Measurements from ENCODE around the gene NTN5. TPM values are rescaled to one million over a fixed set of nuclear protein-coding genes. Genes with fewer than 3 reads are reported as not detected.

Gene NTN5
- total and polyA plus RNA-seq, 8 donors: 0.12 to 1.8 (median 0.25) TPM; not detected in 1

DNA sequence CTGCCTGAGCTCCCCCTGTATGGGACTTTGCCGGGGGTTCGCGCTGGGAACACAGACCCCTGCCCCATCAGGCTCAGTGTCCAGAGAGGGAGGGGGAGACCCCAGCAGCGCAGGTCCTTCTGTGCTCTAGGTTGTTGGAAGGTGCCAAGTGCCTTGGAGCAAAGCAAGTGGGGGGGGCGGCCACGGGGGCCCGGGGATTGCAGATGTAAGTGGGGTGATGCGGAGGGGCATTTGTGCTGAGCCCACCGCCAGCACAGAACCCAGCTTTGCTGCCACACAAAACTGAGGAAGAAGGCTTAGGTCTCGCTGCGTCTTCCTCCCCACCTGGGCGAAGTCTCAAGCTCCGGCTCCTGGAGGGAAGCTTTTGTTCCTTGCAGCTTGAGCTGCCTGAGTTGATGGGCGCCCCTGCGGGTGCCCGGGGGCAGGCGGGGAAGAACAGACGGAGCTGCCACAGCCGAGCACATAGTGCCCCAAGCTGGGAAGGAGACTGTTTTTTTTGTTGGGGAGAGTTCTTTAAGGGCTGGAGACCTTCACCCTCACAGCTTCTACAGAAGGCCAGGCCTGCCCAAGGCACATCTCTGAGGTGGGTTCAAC lies 1.5 kb upstream of the NTN5 start:
- H3K4me3 ChIP-seq: no peak overlapping the region
- FAIRE-seq (no peak), DNase-seq (no peak), ATAC-seq (no peak)
- no peak for TF ChIP-seq CTCF (IDR thresholded peaks at IDR 0.05)
- WGBS, 2 donors: 82 to 86% methylated on average over 19 of the region's 19 CpGs
- H3K36me3 ChIP-seq: no peaks in the 10 kb centered on the region
- peaks cover 0 to 9% (median 9%) of the 10 kb centered on the region in 3 donors for H3K4me1 ChIP-seq
- H3K27me3 ChIP-seq: no peaks in the 10 kb centered on the region
- intact Hi-C loops (cut with DNase I): no loop called here
- no peaks in the 10 kb centered on the region for H3K9me3 ChIP-seq
- H3K27ac ChIP-seq: no peak overlapping the region

GRCh38 chr19:48673436-48674100 lies 751 bp upstream of the NTN5 start:
- Histone ChIP-seq H3K4me3 (no peak overlapping the region), H3K27ac (no peak overlapping the region), H3K36me3 (no peaks in the 10 kb centered on the region), H3K4me1 (peaks cover 0 to 4% (median 3%) of the 10 kb centered on the region in 3 donors), H3K9me3 (no peaks in the 10 kb centered on the region), H3K27me3 (no peaks in the 10 kb centered on the region)
- 79 to 82% methylated on average over 25 of the region's 25 CpGs for WGBS, 2 donors
- intact Hi-C loops (cut with DNase I): no loop called here
- no peak for DNase-seq
- no peak for ATAC-seq
- TF ChIP-seq CTCF (IDR thresholded peaks at IDR 0.05): no peak
- no peak for FAIRE-seq

DNA sequence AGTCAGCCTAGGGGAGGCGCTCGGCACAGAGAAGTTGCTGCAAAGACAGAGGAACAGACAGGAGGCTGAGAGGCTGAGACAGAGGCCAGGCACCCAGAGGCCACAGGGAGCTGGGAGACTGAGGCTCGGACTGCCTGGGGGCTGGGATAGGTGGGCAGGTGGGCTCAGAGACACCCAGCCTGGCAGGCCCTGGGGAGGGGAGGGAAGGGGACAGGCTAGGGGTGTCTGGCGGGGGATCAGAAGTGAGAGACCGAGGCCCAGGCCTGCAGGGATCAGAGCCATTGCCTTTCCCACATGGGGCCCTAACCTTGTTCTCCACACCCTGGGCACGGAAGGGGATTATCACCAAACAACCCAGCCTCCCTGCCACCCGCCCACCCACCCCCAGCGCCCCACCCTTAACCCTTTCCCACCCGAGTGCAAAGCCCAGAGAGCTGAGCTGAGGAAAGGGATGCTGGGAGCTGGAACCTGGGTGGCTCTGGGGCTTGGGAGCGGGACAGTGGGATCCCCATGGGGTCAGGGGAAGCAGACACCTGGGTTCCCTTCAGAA lies 1.3 kb downstream of the NTN5 start:
- no peak for DNase-seq
- no peaks in the 10 kb centered on the region for H3K36me3 ChIP-seq
- no peaks in the 10 kb centered on the region for H3K27me3 ChIP-seq
- H3K9me3 ChIP-seq: no peaks in the 10 kb centered on the region
- no peak for ATAC-seq
- no peak overlapping the region for H3K27ac ChIP-seq
- no peak for FAIRE-seq
- no peak overlapping the region for H3K4me3 ChIP-seq
- TF ChIP-seq CTCF (IDR thresholded peaks at IDR 0.05): no peak
- intact Hi-C loops (cut with DNase I): no loop called here
- H3K4me1 ChIP-seq: peaks cover 0 to 4% (median 0%) of the 10 kb centered on the region in 3 donors
- 76 to 85% methylated on average over 4 to 10 of the region's 10 CpGs for WGBS, 2 donors

DNA sequence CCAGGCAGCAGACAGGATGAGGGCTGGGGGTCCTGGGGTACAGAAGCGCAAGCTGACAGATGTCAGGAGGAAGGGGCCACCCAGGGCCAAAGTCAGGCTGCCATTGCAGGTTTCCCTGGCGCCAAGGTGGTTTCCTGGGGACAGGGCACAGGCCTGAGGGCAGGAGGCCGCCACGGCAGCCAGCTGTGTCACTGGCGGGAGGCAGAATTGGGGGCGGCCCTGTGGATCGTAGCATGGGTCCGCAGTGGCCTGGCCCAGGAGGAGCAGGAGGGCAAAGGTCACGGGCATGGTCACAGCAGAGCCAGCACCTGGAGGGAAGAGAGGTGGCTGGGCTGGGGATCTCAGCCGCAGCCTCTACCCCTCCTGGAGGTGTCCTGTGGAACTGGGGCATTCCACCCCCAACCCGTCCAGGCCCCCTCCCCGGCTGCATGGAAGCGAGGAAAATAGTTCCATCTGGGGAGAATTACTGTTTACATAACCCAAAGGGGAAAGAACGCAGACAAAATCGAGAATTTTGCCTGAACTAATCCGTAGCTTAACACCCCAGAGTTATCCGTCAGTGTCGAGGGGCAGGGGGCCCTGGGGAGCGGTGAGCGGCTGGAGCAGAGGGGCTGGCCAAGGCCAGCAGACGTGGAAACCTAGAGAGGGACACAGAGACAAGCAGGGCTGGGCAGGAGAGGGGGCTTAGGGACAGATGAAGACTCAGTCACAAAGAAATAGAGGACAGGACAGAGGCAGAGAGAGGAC lies 1.9 kb downstream of the NTN5 start:
- no peaks in the 10 kb centered on the region for H3K36me3 ChIP-seq
- H3K9me3 ChIP-seq: no peaks in the 10 kb centered on the region
- no peak overlapping the region for H3K27ac ChIP-seq
- peaks cover 0 to 4% (median 0%) of the 10 kb centered on the region in 3 donors for H3K4me1 ChIP-seq
- ATAC-seq: no peak
- H3K27me3 ChIP-seq: no peaks in the 10 kb centered on the region
- no peak overlapping the region for H3K4me3 ChIP-seq
- FAIRE-seq: no peak
- DNase-seq: no peak
- TF ChIP-seq CTCF (IDR thresholded peaks at IDR 0.05): no peak
- intact Hi-C loops (cut with DNase I): no loop called here
- 85% methylated on average over 21 of the region's 21 CpGs for WGBS, 2 donors
